Measurements from ENCODE around the gene IGSF3.
"Not testable (repeated sequence)": the region's sequence is repeated elsewhere in the genome, so short reads cannot be mapped to it uniquely, and the experiment has no call there.

Gene IGSF3

DNA sequence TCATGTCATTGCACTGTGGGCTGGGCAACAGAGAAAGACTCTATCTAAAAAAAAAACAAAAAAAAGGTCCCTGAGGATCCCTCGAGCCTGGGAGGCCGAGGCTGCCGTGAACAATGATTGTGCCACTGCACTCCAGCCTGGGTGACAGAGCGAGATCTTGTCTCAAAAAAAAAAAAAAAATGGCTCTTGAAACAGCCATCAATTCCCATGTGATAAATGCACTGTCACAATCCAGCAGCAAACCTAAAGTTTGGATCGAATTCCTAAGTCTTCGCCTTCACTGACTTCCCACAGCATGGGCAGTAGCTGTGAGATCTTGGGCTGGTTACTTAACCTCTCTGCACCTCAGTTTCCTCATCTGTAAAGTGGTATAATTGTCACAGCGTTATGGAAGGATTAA, 43.5 kb downstream of the IGSF3 start:
- CTCF ChIA-PET, result no interaction called here

DNA sequence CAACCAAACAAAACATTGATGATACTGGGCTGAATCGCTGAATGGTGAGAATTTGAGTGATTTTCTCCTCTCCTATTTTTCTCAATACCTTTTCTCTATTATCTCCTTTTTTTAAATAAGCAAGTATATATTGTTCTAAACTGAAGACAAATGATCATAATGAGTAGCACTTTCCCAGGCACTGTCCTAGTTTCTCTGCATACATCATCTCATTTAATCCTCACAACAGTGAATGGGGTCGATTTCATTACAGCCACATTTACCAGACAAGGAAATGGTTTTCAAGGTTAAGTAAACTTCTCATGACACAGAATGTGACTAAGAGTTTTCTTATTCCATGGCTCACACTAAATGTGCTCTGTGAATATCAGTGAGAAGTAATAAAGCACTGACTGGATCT, 45.0 kb downstream of the IGSF3 start:
- CTCF ChIA-PET; DNase-seq (ENCODE audit: low spot score); POLR2A ChIA-PET (ENCODE audit: low non-redundant PET): not testable (repeated sequence)
- H3K27ac ChIP-seq, result peak overlapping the region; percentile 61

More for the DNA sequence above, 43.5 kb downstream of the IGSF3 start:
- DNase-seq (ENCODE audit: low spot score), result no peak
- POLR2A ChIA-PET (ENCODE audit: low non-redundant PET), result no interaction called here
- H3K27ac ChIP-seq, result no peak overlapping the region
- TF ChIP-seq, protein P1, sequence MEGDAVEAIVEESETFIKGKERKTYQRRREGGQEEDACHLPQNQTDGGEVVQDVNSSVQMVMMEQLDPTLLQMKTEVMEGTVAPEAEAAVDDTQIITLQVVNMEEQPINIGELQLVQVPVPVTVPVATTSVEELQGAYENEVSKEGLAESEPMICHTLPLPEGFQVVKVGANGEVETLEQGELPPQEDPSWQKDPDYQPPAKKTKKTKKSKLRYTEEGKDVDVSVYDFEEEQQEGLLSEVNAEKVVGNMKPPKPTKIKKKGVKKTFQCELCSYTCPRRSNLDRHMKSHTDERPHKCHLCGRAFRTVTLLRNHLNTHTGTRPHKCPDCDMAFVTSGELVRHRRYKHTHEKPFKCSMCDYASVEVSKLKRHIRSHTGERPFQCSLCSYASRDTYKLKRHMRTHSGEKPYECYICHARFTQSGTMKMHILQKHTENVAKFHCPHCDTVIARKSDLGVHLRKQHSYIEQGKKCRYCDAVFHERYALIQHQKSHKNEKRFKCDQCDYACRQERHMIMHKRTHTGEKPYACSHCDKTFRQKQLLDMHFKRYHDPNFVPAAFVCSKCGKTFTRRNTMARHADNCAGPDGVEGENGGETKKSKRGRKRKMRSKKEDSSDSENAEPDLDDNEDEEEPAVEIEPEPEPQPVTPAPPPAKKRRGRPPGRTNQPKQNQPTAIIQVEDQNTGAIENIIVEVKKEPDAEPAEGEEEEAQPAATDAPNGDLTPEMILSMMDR (conservative IDR thresholded peaks at IDR 0.05; ENCODE audit: low read depth), result no peak

DNA sequence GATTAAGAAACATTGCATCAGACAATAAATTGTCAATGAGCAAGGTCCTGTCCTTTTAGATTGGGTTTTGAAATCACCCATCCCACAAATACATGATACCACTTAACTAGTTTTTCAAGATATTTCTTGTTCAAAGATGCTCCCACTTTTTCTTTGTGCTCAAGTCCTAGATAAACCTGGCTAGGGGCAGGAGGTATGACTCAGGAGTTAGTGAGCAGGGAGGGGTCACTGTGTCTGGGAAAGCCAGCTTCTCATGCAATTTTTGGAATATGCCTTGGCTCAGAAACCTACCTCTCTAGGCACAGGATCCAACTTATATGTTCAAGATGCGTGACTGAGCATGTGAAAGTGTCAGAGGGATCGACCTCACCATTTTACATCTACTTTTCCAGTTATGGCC, 45.8 kb downstream of the IGSF3 start:
- CTCF ChIA-PET; H3K27ac ChIP-seq; POLR2A ChIA-PET (ENCODE audit: low non-redundant PET); DNase-seq (ENCODE audit: low spot score): not testable (repeated sequence)

- POLR2A ChIA-PET (ENCODE audit: low non-redundant PET), result not testable (repeated sequence)
These were observed 47.1 kb downstream of the IGSF3 start for GRCh38 chr1:116620392-116620791.

DNA sequence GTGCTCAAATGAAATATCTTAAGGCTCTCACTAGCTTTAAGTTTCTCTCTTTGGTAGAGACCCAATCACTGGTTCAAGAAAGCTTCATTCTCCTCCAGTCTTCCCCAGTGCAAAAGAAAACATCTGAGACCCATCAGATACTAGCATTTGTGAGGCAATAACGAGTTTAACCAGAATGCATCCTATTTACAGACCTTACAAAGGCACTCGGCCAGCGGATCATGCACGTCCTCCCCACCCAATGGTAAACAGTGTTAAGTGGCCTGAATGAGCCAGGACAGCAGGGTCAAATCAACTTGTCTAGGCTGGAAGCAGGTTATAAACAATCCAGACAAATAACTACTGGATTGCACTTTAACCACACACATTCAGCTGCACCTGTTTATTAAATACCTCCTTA, 48.4 kb downstream of the IGSF3 start:
- CTCF ChIA-PET; DNase-seq (ENCODE audit: low spot score); POLR2A ChIA-PET (ENCODE audit: low non-redundant PET); H3K27ac ChIP-seq: not testable (repeated sequence)

More at GRCh38 chr1:116620392-116620791, 47.1 kb downstream of the IGSF3 start:
- DNase-seq (ENCODE audit: low spot score); CTCF ChIA-PET: not testable (repeated sequence)
- H3K27ac ChIP-seq, result peak overlapping the region; percentile 79

- POLR2A ChIA-PET (ENCODE audit: low non-redundant PET); DNase-seq (ENCODE audit: low spot score); H3K27ac ChIP-seq; CTCF ChIA-PET: not testable (repeated sequence)
These were observed 49.7 kb downstream of the IGSF3 start for GRCh38 chr1:116617808-116618207.

DNA sequence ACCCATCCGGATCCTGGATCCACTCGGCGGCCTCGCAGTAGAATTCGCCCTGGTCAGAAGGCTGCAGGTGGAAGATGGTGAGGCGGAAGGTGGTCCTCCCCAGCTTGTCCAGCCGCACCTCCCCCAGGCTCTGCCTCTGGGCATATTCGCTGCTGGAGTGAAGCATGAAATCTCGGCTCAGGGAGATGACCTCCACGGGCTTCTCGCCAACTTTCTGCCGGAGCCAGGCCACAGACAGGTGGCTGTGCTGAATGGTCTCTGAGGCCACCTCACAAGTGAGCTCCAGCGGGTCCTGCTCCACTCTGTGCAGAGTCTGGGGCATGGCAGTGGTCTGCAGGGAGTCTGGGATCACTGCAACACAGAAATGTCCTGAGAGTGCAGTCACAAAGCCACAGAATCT, 53.7 kb downstream of the IGSF3 start:
- DNase-seq (ENCODE audit: low spot score); POLR2A ChIA-PET (ENCODE audit: low non-redundant PET); H3K27ac ChIP-seq; CTCF ChIA-PET: not testable (repeated sequence)

DNA sequence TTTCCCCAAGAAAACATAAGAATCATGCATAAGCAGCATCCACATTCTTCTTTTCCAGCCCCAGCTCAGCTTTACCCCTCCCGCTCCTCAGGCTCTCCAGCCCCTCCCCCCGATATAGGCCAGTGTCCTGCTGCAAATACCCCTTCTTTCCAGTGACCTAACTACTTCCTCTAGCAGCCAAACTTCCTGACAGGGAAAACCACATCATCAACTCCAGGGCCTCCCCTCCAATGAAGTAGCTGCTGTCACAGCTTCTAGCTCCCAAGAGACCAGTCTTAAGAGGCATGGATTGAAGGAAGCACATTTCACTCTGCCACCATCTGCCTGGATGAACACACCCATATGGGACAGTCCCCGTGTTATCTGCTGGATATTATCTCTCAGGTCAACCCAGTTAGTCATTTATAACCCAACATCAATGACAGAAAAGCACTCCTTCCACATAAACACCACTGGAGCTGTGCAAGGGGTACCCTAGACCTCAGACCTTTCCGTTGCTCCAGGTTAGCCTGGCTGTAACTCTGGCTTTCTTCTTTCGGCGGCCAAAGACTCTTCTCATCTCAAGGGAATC, 57.6 kb downstream of the IGSF3 start:
- DNase-seq (ENCODE audit: low spot score); H3K27ac ChIP-seq; POLR2A ChIA-PET (ENCODE audit: low non-redundant PET); CTCF ChIA-PET: not testable (repeated sequence)

DNA sequence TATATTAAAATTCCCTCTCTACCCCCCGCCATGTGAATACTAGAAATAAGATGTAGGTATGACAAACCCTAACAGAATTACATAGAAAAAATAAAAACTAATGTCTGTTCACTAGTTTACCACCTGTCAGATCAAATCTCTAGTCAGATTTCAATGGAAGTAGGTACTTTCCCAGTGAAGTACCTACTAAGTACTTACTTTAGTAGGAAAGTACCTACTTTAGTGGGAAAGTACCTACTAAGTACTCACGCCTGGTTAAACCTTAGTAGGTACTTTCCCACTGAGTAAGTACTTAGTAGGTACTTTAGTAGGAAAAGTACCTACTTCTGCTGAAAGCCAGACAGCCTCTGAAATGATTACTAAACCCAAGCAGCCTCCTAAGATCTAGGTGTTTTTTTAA, 58.7 kb downstream of the IGSF3 start:
- DNase-seq (ENCODE audit: low spot score); CTCF ChIA-PET; POLR2A ChIA-PET (ENCODE audit: low non-redundant PET); H3K27ac ChIP-seq: not testable (repeated sequence)

- DNase-seq (ENCODE audit: low spot score); H3K27ac ChIP-seq; CTCF ChIA-PET; POLR2A ChIA-PET (ENCODE audit: low non-redundant PET): not testable (repeated sequence)
These were observed 59.4 kb downstream of the IGSF3 start for GRCh38 chr1:116608151-116608550.

- H3K27ac ChIP-seq; CTCF ChIA-PET; POLR2A ChIA-PET (ENCODE audit: low non-redundant PET): not testable (repeated sequence)
These were observed 60.1 kb downstream of the IGSF3 start for GRCh38 chr1:116607463-116607862.

DNA sequence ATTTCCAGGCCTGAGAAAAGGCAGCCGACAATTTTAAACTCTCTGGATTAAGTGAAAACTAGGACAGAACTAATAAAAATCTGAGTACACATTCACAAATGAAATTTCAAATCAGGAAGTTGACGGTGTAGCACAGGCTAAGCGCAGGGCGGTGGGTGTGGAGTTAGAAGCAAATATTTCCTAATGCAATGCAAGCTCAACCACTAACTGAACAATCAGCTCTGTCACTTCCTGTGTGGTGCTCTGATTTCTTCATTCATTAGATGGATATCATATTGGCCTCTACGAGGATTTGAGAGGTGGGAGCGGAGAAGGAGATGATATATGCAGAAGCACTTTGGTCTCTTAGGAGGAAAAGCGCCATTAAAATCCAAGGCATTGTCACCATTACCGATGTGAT, 61.5 kb downstream of the IGSF3 start:
- POLR2A ChIA-PET (ENCODE audit: low non-redundant PET); H3K27ac ChIP-seq; CTCF ChIA-PET; DNase-seq (ENCODE audit: low spot score): not testable (repeated sequence)

More at GRCh38 chr1:116607463-116607862, 60.1 kb downstream of the IGSF3 start:
- not testable (repeated sequence) for DNase-seq (ENCODE audit: low spot score)

- TF ChIP-seq, protein P1 (conservative IDR thresholded peaks at IDR 0.05; ENCODE audit: low read depth), result no peak
- no peak for DNase-seq (ENCODE audit: low spot score)
- no peak overlapping the region for H3K27ac ChIP-seq
- ChIA-PET CTCF (no interaction called here), POLR2A (ENCODE audit: low non-redundant PET) (no interaction called here)
These were observed 62.2 kb downstream of the IGSF3 start for GRCh38 chr1:116605315-116605714.

DNA sequence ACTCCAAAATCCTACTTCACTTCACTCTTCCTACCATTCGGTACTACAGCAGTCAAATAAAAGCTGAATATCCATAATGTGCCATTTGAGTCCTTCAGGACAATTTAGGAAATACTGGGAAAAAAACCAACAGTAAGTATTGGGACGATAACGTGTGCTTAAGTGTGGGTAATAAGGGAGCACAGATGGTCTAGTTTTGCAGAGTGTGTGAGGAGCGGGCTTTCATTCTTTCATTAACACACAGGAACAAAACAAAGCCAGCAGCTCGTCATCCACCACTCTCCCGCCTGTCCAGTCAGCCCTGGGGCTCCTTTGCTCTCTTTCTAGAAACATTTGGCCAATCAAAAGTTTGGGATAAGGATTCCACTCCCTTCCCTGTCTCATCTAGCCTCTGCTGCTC, 63.1 kb downstream of the IGSF3 start:
- CTCF ChIA-PET, result not testable (repeated sequence)

DNA sequence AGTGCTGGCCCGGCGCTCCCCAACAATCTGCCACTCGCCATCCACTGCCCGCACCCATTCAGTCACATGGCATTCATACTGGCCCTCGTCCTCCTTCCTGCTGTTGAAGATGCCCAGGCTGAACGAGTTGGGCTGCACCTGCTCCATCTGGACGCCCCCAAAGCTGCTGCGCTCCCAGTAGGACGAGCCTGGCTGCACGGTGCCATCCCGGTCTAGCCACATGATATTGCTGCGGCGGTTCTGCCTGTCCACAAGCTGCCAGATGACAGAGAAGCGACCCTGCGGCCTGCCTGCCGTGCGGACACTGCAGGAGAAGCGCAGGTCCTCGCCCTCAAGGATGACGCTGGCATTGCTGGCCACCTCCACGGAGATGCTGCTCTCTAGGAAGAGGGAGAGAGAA, 63.9 kb downstream of the IGSF3 start:
- CTCF ChIA-PET; POLR2A ChIA-PET (ENCODE audit: low non-redundant PET); DNase-seq (ENCODE audit: low spot score): not testable (repeated sequence)

More for the DNA sequence above, 63.1 kb downstream of the IGSF3 start:
- H3K27ac ChIP-seq; DNase-seq (ENCODE audit: low spot score); POLR2A ChIA-PET (ENCODE audit: low non-redundant PET): not testable (repeated sequence)

DNA sequence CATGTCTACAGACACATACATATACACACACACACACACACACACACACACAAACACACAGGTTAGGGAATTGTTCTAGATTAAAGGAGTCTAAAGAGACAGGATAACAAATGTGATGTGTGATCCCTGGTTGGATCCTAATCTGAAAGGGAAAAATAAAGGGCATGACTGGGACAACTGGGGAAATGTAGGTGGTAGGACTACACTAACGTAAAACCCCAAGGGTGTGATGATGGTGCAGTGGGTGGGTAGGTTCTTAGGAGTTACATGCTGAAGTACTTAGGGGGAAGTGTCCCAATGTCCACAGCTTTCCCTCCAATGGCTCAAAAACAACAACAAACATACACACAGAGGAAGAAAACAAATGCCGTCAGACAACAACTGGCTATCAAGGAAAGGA, 68.2 kb downstream of the IGSF3 start:
- POLR2A ChIA-PET (ENCODE audit: low non-redundant PET); DNase-seq (ENCODE audit: low spot score); CTCF ChIA-PET; H3K27ac ChIP-seq: not testable (repeated sequence)

More for the DNA sequence above, 63.9 kb downstream of the IGSF3 start:
- not testable (repeated sequence) for H3K27ac ChIP-seq

Measured in RWPE1 (cell line).